ENCODE measurements around the gene DGCR8. TPM values are rescaled to one million over a fixed set of nuclear protein-coding genes. Genes with fewer than 3 reads are reported as not detected.

DGCR8 gene
- total and polyA plus RNA-seq, 2 experiments from 2014 or later, result 15.1 to 23.8 TPM

DNA sequence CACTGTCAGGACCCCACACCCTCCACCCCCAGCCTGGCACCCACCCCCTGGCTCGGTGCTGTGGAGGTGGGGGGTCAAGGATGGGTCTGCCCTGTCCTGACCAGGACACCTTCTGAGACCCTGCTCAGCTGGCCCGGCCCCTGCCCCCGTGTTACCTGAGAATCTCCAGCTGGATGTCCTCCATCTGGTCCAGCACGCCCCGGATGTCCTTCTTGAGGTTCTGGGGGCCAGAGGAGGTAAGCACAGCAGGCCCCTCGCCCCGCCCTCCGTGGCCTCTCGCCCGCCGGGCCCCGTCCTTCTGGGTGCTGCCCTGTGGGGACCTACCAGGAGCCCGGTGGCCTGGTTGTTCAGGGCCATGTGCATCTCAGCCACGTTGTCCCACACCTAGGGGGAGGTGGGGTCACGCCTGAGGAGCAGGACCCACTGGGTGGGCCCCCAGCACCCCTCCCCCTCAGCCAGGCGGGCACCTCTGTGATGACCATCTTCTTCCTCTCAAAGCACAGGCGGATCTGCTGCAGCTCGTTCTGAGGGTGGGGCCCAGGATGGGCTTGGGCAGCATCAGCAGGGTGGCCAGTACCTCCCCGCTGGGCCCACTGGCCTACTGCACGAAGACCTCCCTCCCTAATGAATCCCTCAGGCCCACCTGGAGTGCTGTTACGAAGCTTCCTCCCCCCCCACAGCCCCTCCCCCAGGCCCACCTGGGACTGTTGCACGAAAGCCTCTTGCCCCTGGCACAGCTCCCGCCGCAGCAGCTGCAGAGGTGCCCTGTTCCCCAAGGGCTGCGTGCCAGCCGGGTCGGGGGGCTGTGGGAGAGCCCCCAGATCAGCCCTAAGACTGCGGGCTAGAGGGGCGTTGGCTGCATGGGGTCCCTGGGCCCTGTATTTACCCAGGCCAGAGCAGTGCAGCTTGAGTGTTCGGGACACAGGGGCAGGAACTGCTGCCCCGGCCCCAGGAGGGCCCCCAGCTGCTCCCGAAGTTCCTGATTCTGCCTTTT, 69.5 kb downstream of the DGCR8 start:
- TF ChIP-seq, protein P1, sequence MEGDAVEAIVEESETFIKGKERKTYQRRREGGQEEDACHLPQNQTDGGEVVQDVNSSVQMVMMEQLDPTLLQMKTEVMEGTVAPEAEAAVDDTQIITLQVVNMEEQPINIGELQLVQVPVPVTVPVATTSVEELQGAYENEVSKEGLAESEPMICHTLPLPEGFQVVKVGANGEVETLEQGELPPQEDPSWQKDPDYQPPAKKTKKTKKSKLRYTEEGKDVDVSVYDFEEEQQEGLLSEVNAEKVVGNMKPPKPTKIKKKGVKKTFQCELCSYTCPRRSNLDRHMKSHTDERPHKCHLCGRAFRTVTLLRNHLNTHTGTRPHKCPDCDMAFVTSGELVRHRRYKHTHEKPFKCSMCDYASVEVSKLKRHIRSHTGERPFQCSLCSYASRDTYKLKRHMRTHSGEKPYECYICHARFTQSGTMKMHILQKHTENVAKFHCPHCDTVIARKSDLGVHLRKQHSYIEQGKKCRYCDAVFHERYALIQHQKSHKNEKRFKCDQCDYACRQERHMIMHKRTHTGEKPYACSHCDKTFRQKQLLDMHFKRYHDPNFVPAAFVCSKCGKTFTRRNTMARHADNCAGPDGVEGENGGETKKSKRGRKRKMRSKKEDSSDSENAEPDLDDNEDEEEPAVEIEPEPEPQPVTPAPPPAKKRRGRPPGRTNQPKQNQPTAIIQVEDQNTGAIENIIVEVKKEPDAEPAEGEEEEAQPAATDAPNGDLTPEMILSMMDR (IDR thresholded peaks at IDR 0.05; ENCODE audit: low read depth, low read length), result no peak
- Histone ChIP-seq H3K9me3 (ENCODE audit: low read depth) (no peaks in the 10 kb centered on the region), H3K4me3 (no peak overlapping the region), H3K27me3 (no peaks in the 10 kb centered on the region), H3K27ac (no peak overlapping the region), H3K36me3 (no peaks in the 10 kb centered on the region), H3K4me1 (ENCODE audit: low read depth) (peaks cover 8% of the 10 kb centered on the region)
- DNase-seq (ENCODE audit: low read depth in 1 of 2, low spot score in 1 of 2), result no peak

DNA sequence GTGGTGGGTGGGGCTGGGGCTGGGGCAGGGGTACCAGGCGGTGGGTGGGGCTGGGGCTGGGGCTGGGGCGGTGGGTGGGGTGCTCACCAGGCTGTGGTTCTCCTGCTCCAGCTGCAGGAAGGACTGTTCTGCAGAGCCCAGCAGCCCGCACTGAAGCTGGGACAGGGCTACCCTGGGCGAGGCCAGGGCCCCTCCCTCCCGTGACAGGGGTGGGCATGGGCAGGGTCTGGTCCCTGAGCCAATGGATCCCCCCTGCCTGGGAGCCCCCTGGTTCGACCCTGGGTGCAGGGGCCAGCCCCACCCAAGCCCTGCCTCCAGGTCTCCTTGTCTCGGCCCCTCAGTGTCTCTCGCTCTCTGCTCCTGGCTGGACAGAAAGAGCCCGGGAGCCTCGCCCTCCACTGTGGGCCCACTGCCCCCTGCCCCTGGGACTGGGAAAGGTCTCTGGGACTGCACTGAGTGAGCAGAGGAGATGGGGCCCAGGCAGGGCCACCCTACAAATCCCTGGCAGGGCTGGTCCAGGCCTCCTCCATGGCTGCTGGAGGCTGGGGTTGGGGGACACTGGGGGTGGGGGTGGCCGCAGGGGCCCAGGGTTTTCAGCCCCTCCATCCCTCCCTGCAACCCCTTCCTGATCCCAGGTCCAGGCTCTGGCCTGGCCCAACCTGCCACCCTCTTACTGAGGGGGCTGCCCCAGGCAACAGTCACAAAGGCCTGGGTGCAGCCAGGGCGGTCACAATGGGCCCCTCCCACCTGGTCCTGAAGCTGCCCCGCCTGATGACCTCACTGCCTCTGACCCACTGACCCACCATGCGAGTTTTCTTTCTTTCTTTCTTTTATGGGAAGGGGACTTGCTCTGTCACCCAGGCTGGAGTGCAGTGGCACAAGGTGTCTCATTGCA, 70.6 kb downstream of the DGCR8 start, which contains the start of gene CCDC188:
TSS of gene CCDC188 (minus strand) at position 675 of the 895 bp plus-strand sequence. CDS start at position 606, 69 bp downstream.
- Histone ChIP-seq H3K9me3 (ENCODE audit: low read depth) (no peaks in the 10 kb centered on the region), H3K27me3 (no peaks in the 10 kb centered on the region), H3K27ac (no peak within 1 kb of the TSS), H3K4me1 (ENCODE audit: low read depth) (peaks cover 8% of the 10 kb centered on the region), H3K36me3 (no peaks in the 10 kb centered on the region), H3K4me3 (no peak within 1 kb of the TSS)
- TF ChIP-seq, protein P1 (IDR thresholded peaks at IDR 0.05; ENCODE audit: low read depth, low read length), result no peak
- DNase-seq (ENCODE audit: low read depth in 1 of 2, low spot score in 1 of 2), result no peak

DNA sequence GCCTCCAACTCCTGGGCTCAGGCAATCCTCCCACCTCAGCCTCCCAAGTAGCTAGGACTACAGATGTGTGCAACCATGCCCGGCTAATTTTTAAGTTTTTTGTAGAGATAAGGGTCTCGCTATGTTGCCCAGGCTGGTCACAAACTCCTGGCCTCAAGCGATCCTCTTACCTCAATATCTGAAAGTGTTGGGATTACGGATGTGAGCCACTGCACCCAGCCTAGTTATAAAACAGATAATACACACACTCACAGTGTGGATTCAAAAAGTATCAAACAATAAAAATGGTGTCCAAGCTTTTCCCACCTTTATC, 71.2 kb downstream of the DGCR8 start:
- Histone ChIP-seq H3K36me3 (no peaks in the 10 kb centered on the region), H3K4me3 (no peak overlapping the region), H3K27me3 (no peaks in the 10 kb centered on the region), H3K9me3 (ENCODE audit: low read depth) (no peaks in the 10 kb centered on the region), H3K27ac (no peak overlapping the region), H3K4me1 (ENCODE audit: low read depth) (peaks cover 8% of the 10 kb centered on the region)
- no peak for DNase-seq (ENCODE audit: low read depth in 1 of 2, low spot score in 1 of 2)
- TF ChIP-seq, protein P1 (IDR thresholded peaks at IDR 0.05; ENCODE audit: low read depth, low read length), result no peak

DNA sequence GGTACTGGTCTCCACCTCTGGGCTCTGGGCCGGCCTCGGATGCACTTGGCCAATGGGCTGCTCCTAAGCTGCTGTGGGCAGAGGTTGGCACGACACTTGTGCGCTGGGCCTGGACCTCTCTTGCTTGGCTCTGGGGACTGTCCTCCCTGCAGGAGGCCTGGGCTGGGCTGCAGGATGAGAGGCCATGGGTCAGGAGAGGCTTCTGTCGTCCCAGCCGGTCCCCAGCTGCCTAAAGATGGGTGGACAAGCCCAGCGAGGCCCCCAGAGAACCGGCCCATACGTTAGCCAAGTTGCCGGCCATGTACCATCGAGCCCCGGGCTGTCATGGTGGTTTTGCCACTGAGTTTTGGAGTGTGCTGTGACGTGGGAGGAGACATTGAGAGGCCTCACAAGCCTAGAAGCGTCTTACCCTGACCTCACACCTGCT, 72.4 kb downstream of the DGCR8 start:
- no peaks in the 10 kb centered on the region for H3K36me3 ChIP-seq
- no peak overlapping the region for H3K27ac ChIP-seq
- no peak overlapping the region for H3K4me3 ChIP-seq
- peaks cover 8% of the 10 kb centered on the region for H3K4me1 ChIP-seq (ENCODE audit: low read depth)
- DNase-seq (ENCODE audit: low read depth in 1 of 2, low spot score in 1 of 2), result no peak
- TF ChIP-seq, protein P1 (IDR thresholded peaks at IDR 0.05; ENCODE audit: low read depth, low read length), result no peak
- no peaks in the 10 kb centered on the region for H3K27me3 ChIP-seq
- no peaks in the 10 kb centered on the region for H3K9me3 ChIP-seq (ENCODE audit: low read depth)

DNA sequence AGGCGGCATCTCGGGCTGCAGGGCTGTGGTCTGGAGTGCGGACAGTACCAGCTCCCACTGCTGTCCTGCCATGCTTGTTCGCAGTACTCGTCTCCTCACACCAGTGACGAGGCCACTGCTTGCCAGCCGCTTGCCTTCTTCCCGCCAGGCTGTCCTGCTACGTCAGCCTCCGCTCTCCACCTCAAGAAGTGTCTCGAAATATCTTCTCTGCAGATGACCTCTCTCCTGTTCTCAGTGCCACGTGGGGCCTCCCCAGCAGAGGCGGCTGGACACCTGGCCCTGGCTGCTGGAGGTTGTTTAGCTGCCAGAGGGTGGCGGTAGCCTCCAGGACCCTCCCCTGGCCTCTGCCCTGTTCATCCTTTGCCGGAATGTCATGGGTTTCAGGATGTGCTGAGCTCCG, 73.9 kb downstream of the DGCR8 start:
- H3K4me1 ChIP-seq (ENCODE audit: low read depth), result peaks cover 8% of the 10 kb centered on the region
- H3K4me3 ChIP-seq, result no peak overlapping the region
- no peaks in the 10 kb centered on the region for H3K36me3 ChIP-seq
- peak in 1 of 2 donors; percentile 27 for DNase-seq (ENCODE audit: low read depth in 1 of 2, low spot score in 1 of 2)
- H3K27me3 ChIP-seq, result no peaks in the 10 kb centered on the region
- H3K27ac ChIP-seq, result no peak overlapping the region
- TF ChIP-seq, protein P1 (IDR thresholded peaks at IDR 0.05; ENCODE audit: low read depth, low read length), result no peak
- H3K9me3 ChIP-seq (ENCODE audit: low read depth), result no peaks in the 10 kb centered on the region

Data from cardiac muscle cell (in vitro differentiated cells and primary cell).